Ectodermal cell (in vitro differentiated cells): Measurements from ENCODE around the gene CEP68.
"Not testable (repeated sequence)": the region's sequence is repeated elsewhere in the genome, so short reads cannot be mapped to it uniquely, and the experiment has no call there.

Experiments used
- H3K27ac ChIP-seq: 2 replicates; pipeline ENCODE4 v1.7.0; 2013; ENCODE audit warnings: mild to moderate bottlenecking, low read depth, low read length; ENCODE audit not compliant: insufficient read depth, poor library complexity, severe bottlenecking
- H3K27me3 ChIP-seq: 2 replicates; pipeline ENCODE4 v1.7.0; 2013; ENCODE audit warnings: mild to moderate bottlenecking, low read length; ENCODE audit not compliant: insufficient read depth, control insufficient read depth, poor library complexity, severe bottlenecking
- H3K36me3 ChIP-seq: one replicate; pipeline ENCODE4 v1.7.0; 2013; ENCODE audit warnings: low read length; ENCODE audit not compliant: control insufficient read depth, insufficient read depth
- H3K4me1 ChIP-seq: one replicate; pipeline ENCODE4 v1.7.0; 2013; ENCODE audit warnings: low read length; ENCODE audit not compliant: control insufficient read depth, insufficient read depth
- H3K4me3 ChIP-seq: 2 replicates; pipeline ENCODE4 v1.7.0; 2013; ENCODE audit warnings: low read depth, low read length, control low read depth; ENCODE audit not compliant: insufficient read depth
- H3K9me3 ChIP-seq: 2 replicates; pipeline ENCODE4 v1.7.0; 2013; ENCODE audit warnings: mild to moderate bottlenecking, low read length, moderate library complexity; ENCODE audit not compliant: control insufficient read depth
- WGBS, 2 experiments: methylation state at CpG; one replicate each; pipeline ENCODE4 v1.1.7; 2013; ENCODE audit warnings: missing lambda C conversion rate in 2 of 2; 5-methylcytosine and 5-hydroxymethylcytosine counted together

Gene CEP68

DNA sequence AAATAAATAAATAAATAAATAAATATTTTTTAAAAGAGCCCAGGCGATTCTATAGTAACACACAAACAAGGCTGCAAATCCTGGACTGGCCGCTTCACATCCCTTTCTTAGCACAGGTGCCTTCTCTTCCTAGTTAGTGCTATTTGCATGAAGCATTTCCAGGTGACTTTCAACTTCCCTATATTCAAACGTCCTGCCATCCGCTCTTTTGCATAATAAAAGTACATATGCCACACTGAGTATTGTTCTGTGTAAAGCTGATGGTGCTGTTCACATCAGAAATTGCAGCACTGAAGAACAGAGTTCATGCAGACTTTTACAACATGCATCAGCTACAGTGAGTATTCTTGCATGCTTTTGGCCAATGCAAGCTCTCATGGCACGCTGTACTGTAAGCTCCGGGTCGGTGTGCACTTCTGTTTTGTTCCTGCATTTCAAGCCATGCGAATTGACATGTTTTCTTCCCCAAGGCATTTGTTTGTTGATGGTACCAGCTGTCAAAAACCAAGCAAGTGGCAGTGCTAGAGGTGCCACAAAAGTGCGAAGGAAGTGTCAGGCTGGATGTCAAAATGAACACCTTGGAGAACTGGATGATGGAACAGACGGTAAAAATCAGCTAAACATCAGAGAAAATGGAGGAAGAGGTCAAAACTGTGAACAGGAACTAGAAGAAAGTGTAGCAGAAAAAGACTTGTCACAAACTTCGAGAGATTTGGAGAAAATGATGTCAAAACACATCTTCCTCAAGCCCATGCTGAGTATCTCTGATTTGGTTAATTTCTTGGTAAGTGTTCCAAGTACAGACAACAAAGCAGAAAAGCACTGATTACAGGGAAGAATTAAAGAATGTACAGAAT is 25.5 kb upstream of the CEP68 start:
- H3K9me3 ChIP-seq = no peaks in the 10 kb centered on the region
- WGBS, 2 experiments = 85 to 93% methylated on average over 11 of the region's 11 CpGs
- H3K4me3 ChIP-seq = no peak overlapping the region
- no peak overlapping the region for H3K27ac ChIP-seq
- no peaks in the 10 kb centered on the region for H3K27me3 ChIP-seq
- no peaks in the 10 kb centered on the region for H3K4me1 ChIP-seq
- H3K36me3 ChIP-seq = no peaks in the 10 kb centered on the region

DNA sequence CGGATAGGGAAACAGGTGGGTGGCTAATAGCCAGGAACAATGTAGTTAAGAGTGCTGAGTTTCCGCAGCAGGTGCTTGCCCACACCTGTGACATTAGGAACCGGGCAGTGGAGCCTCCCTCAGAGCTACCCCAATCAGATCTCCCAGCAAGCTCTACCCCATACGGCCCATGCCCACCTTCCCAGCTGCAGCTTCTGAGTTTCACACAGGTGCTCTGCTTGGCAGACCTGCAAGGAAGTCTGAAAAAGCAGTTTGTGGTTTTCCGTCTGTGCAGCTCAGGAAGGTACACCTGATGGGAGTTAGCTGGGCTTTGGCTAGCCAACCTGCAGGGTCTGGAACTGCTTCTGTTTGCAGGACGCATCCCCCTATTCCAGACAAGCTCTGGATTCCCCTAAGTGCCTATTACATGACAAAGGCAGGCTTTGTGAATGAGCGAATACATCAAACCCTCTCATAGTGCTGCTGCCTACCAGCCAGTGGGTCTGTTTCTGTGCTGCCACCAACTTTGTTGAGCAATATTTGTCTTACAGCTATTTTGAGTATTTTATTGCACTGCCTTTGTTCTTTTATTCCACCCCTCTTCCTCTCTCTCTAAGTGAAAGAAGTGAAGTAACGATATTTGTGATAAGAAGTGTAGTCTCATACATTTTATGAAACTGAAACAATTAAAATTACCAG is 24.7 kb upstream of the CEP68 start:
- 44 to 55% methylated on average over 7 of the region's 8 CpGs for WGBS, 2 experiments
- H3K9me3 ChIP-seq = no peaks in the 10 kb centered on the region
- no peak overlapping the region for H3K4me3 ChIP-seq
- no peak overlapping the region for H3K27ac ChIP-seq
- H3K36me3 ChIP-seq = no peaks in the 10 kb centered on the region
- no peaks in the 10 kb centered on the region for H3K4me1 ChIP-seq
- no peaks in the 10 kb centered on the region for H3K27me3 ChIP-seq

GRCh38 chr2:65032019-65032975 is 23.9 kb upstream of the CEP68 start:
- Histone ChIP-seq H3K4me1 (no peaks in the 10 kb centered on the region), H3K4me3 (no peak overlapping the region), H3K36me3 (no peaks in the 10 kb centered on the region), H3K9me3 (no peaks in the 10 kb centered on the region), H3K27me3 (no peaks in the 10 kb centered on the region), H3K27ac (no peak overlapping the region)
- WGBS, 2 experiments = 78% methylated on average over 10 to 13 of the region's 13 CpGs

GRCh38 chr2:65033178-65033577 is 23.0 kb upstream of the CEP68 start:
- H3K4me1 ChIP-seq = no peaks in the 10 kb centered on the region
- 81 to 92% methylated on average over 4 of the region's 4 CpGs for WGBS, 2 experiments
- H3K4me3 ChIP-seq = no peak overlapping the region
- H3K27ac ChIP-seq = no peak overlapping the region
- H3K9me3 ChIP-seq = no peaks in the 10 kb centered on the region
- H3K27me3 ChIP-seq = no peaks in the 10 kb centered on the region
- H3K36me3 ChIP-seq = no peaks in the 10 kb centered on the region

DNA sequence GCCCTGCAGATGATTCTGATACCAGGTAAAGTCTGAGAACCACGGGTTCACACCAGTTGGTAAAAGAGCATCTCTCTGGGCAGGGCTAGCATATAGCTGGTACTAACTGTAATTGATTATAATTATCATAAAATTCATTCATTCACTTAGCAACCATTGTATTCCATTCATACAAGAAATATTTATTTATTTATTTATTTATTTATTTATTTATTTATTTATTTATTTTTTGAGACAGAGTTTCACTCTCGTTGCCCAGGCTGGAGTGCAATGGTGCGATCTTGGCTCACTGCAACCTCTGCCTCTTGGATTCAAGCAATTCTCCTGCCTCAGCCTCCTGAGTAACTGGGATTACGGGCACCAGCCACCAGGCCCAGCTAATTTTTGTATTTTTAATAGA is 22.5 kb upstream of the CEP68 start:
- H3K9me3 ChIP-seq, H3K4me1 ChIP-seq, H3K4me3 ChIP-seq, H3K27me3 ChIP-seq, H3K27ac ChIP-seq, H3K36me3 ChIP-seq: not testable (repeated sequence)
- WGBS, 2 experiments = 94% methylated on average over 4 of the region's 4 CpGs

DNA sequence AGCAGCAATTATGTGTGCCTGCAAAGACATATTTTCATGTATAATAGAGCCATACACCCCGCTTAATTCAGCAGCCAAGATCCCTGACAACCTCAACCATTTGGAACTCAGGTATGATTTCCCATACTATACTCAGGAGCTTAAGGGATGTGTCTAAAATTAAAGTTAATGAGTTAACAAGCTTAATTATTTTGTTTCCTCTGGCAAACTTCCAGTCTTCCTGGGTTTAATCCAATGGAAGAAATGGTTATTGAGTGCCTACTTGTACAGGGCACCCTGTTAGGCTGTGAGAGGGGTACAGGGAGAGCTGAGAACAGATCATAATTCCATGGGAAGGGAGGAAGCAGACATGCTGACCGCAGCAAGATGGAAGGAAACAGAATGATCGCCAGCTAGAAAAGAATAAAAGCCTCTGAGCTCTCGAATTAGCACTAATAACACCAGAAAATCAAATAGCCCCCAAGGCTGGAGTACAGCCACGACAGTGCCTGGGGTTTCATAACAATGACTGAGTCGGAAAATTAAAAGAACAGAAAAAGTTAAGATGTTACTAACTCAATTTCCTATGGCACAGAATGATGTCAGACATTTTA is 20.8 kb upstream of the CEP68 start:
- 89 to 92% methylated on average over 6 of the region's 6 CpGs for WGBS, 2 experiments
- Histone ChIP-seq H3K4me3 (no peak overlapping the region), H3K36me3 (peaks cover 3% of the 10 kb centered on the region), H3K27ac (no peak overlapping the region), H3K27me3 (no peaks in the 10 kb centered on the region), H3K4me1 (no peaks in the 10 kb centered on the region), H3K9me3 (no peaks in the 10 kb centered on the region)

DNA sequence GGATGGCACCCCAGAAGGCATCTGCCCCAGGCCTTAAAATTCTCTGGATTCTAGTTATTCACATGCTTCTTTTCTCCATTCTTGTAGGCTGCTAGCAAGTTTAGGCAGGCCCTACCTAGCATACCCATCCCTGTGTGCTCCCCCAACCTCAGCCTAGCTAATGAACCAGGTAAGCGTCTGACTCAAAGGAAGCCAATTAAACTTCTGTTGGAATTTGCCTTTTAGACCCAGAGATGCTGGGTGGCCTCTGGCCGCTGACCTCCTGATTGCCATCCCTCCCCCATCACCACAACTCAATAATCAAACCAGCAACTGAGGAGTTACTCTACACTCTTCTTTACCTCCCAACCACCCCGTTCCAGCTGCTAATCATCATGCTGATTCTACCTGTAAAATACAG is 19.0 kb upstream of the CEP68 start:
- Histone ChIP-seq H3K9me3 (no peaks in the 10 kb centered on the region), H3K27me3 (no peaks in the 10 kb centered on the region), H3K4me3 (no peak overlapping the region), H3K4me1 (no peaks in the 10 kb centered on the region), H3K36me3 (peaks cover 3% of the 10 kb centered on the region), H3K27ac (no peak overlapping the region)
- WGBS, 2 experiments = 87 to 89% methylated on average over 3 of the region's 3 CpGs

GRCh38 chr2:65039640-65040039 is 16.6 kb upstream of the CEP68 start:
- peaks cover 9% of the 10 kb centered on the region for H3K36me3 ChIP-seq
- no peak overlapping the region for H3K27ac ChIP-seq
- 91 to 97% methylated on average over 3 of the region's 3 CpGs for WGBS, 2 experiments
- H3K9me3 ChIP-seq = no peaks in the 10 kb centered on the region
- H3K4me3 ChIP-seq = no peak overlapping the region
- no peaks in the 10 kb centered on the region for H3K4me1 ChIP-seq
- no peaks in the 10 kb centered on the region for H3K27me3 ChIP-seq

- no peak overlapping the region for H3K4me3 ChIP-seq
These were observed 15.6 kb upstream of the CEP68 start for GRCh38 chr2:65040400-65041261.

More at GRCh38 chr2:65040400-65041261, 15.6 kb upstream of the CEP68 start:
- H3K9me3 ChIP-seq = no peaks in the 10 kb centered on the region
- no peak overlapping the region for H3K27ac ChIP-seq
- 48 to 49% methylated on average over 13 of the region's 13 CpGs for WGBS, 2 experiments
- H3K36me3 ChIP-seq = peaks cover 9% of the 10 kb centered on the region
- no peaks in the 10 kb centered on the region for H3K27me3 ChIP-seq
- H3K4me1 ChIP-seq = no peaks in the 10 kb centered on the region
